NB4 (cell line): ENCODE results near the gene TRIM23.

Source experiments
- POLR2A ChIP-seq: IDR thresholded peaks from 2 replicates; pipeline ENCODE4 v1.6.1; 2011; ENCODE audit warnings: mild to moderate bottlenecking; ENCODE audit not compliant: insufficient read length; ENCODE audit errors: extremely low read depth
- TF ChIP-seq, protein P1 (sequence below): IDR thresholded peaks from one replicate; pipeline ENCODE4 v1.5.1; 2012; ENCODE audit warnings: low read depth, low read length

DNA sequence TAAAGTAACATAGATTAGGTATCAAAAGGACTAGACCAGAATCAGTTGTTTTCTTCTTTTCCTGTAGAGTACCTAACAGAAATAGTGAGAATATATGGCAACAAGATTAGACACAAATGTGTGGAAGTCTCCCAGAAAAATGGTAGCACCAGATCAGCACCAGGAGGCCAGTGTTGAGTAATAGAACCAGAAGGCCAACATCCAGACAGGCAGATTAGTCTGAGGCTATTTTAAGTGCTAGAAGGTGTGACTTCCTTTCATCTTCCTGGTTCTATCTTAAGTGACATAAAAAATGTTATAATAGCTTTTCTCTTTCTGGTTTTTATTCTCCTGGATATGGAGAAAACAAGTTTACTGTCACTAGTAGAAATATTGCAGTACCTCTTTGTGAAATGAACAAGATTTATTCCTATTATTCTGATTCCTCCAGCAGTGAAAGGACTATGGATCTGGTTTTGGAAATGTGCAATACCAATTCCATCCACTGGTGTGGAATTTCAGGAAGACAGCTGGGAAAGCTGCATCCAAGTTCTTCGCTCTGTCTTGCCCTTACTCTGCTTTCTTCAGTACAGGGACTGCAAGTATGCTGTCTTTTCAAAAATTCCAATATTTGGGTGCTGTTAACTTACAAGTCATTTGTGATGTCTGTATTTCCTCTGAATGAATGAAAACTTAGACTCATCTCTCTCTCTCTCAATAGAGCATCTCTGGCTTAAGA is 39.8 kb upstream of the TRIM23 start:
- TF ChIP-seq POLR2A: no peak
- TF ChIP-seq, protein P1, sequence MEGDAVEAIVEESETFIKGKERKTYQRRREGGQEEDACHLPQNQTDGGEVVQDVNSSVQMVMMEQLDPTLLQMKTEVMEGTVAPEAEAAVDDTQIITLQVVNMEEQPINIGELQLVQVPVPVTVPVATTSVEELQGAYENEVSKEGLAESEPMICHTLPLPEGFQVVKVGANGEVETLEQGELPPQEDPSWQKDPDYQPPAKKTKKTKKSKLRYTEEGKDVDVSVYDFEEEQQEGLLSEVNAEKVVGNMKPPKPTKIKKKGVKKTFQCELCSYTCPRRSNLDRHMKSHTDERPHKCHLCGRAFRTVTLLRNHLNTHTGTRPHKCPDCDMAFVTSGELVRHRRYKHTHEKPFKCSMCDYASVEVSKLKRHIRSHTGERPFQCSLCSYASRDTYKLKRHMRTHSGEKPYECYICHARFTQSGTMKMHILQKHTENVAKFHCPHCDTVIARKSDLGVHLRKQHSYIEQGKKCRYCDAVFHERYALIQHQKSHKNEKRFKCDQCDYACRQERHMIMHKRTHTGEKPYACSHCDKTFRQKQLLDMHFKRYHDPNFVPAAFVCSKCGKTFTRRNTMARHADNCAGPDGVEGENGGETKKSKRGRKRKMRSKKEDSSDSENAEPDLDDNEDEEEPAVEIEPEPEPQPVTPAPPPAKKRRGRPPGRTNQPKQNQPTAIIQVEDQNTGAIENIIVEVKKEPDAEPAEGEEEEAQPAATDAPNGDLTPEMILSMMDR: no peak
